NB4 (cell line): ENCODE data around the gene KDF1.

Experiments used
- DNase-seq: peaks from one replicate; pipeline ENCODE4 v3.0.0; 2010; ENCODE audit warnings: low read depth
- H3K4me3 ChIP-seq: one replicate; pipeline ENCODE4 v1.5.1; 2011; ENCODE audit warnings: mild to moderate bottlenecking, low read depth, low read length, moderate library complexity
- MAX ChIP-seq: IDR thresholded peaks from 2 replicates; pipeline ENCODE4 v1.6.1; 2011; ENCODE audit warnings: low read depth, low read length
- MYC ChIP-seq: IDR thresholded peaks from 2 replicates; pipeline ENCODE4 v1.6.1; 2011; ENCODE audit warnings: low read depth, low read length
- POLR2A ChIP-seq: IDR thresholded peaks from 2 replicates; pipeline ENCODE4 v1.6.1; 2011; ENCODE audit warnings: mild to moderate bottlenecking; ENCODE audit not compliant: insufficient read length; ENCODE audit errors: extremely low read depth
- TF ChIP-seq, protein P1 (sequence below): IDR thresholded peaks from one replicate; pipeline ENCODE4 v1.5.1; 2012; ENCODE audit warnings: low read depth, low read length

The KDF1 gene, protein sequence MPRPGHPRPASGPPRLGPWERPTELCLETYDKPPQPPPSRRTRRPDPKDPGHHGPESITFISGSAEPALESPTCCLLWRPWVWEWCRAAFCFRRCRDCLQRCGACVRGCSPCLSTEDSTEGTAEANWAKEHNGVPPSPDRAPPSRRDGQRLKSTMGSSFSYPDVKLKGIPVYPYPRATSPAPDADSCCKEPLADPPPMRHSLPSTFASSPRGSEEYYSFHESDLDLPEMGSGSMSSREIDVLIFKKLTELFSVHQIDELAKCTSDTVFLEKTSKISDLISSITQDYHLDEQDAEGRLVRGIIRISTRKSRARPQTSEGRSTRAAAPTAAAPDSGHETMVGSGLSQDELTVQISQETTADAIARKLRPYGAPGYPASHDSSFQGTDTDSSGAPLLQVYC

DNA sequence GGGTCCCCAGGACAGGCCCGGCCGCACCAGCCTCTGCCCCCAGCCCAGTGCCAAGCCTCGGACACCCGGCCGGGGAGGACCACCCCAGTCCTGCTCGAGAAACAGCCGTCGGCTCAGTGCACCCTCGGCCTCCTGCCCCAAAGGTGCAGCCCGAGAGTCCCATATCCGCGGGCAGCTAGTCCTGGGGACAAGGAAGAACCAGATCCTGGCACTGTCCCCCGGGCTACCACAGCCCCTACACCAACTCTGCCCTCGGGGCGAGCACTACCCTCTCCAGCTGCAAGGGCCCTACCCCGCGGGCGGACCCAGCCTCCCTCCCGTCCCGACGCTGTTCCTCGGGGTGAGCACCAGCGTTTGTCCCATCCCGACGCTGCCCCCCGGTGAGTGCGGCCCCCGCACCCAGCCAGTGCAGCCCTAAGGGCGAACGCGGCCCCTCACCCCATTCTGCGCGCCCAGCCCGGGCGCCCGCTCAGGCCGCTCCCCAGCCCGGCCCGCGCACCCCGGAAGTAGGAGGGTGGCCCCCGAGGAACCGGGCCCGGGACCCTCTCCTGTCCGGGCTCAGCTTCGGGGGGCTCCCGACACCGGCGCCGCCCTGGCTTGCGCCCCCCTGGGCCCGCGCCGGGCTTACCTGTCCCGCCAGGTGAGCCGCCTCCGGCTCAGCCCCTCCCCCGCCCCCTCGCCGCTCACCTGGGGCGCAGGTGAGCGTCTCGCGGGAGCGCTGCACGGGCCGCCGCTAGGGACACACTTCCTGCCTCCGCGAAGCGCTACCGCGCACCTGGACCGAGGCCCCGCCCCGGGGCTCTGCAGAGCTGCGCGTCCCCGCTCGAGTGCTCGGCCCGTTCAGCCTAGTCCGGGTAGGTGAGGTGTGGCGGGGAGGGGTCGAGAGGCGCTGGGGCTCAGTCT lies at the start of gene KDF1:
Gene KDF1, minus strand, starts transcription at position 747 of the 903 bp plus-strand sequence. CDS start 8,088 bp downstream, outside the sequence.
- no peak for DNase-seq
- TF ChIP-seq MYC (no peak), MAX (no peak), POLR2A (no peak)
- TF ChIP-seq, protein P1, sequence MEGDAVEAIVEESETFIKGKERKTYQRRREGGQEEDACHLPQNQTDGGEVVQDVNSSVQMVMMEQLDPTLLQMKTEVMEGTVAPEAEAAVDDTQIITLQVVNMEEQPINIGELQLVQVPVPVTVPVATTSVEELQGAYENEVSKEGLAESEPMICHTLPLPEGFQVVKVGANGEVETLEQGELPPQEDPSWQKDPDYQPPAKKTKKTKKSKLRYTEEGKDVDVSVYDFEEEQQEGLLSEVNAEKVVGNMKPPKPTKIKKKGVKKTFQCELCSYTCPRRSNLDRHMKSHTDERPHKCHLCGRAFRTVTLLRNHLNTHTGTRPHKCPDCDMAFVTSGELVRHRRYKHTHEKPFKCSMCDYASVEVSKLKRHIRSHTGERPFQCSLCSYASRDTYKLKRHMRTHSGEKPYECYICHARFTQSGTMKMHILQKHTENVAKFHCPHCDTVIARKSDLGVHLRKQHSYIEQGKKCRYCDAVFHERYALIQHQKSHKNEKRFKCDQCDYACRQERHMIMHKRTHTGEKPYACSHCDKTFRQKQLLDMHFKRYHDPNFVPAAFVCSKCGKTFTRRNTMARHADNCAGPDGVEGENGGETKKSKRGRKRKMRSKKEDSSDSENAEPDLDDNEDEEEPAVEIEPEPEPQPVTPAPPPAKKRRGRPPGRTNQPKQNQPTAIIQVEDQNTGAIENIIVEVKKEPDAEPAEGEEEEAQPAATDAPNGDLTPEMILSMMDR, result no peak
- no peak within 1 kb of the TSS for H3K4me3 ChIP-seq

DNA sequence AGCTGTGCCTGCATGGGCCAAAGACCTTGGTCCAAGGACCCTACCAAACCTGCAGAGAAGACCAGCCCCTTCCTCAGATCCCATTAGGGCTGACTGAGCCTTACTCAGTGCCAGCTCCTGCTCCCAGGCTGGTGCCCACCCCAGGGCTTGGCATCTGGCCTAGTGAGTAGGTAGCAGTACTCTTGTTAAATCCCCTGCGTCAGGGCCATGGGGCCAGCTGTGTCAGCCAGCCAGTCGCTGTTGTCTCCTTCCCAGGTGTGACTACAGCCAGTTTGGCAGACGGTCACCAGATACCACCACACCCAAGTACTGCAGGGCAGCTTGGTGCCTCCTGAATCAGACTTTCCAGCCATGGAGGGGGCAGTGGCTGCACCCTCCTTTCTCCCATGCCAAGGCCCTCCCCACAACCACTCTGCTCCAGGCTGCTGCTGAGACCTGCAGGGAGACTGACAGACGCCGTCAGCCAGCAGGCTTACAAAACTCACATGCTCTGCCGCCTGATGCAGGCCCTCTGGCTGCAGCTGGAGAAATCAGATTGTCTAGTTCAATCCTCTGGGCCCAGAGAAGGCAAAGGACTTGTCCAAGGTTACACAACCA lies 49.4 kb upstream of the KDF1 start:
- TF ChIP-seq MAX (no peak), POLR2A (no peak), MYC (no peak)
- TF ChIP-seq, protein P1, result no peak
- no peak overlapping the region for H3K4me3 ChIP-seq
- no peak for DNase-seq

- no peak for TF ChIP-seq MYC
- TF ChIP-seq, protein P1, result no peak
- DNase-seq, result no peak
These were observed 47.8 kb upstream of the KDF1 start for GRCh38 chr1:27007909-27008582.

GRCh38 chr1:27006683-27007082 lies 46.4 kb upstream of the KDF1 start:
- TF ChIP-seq MYC, result no peak
- DNase-seq, result no peak
- H3K4me3 ChIP-seq, result no peak overlapping the region

More at GRCh38 chr1:27007909-27008582, 47.8 kb upstream of the KDF1 start:
- no peak overlapping the region for H3K4me3 ChIP-seq

DNA sequence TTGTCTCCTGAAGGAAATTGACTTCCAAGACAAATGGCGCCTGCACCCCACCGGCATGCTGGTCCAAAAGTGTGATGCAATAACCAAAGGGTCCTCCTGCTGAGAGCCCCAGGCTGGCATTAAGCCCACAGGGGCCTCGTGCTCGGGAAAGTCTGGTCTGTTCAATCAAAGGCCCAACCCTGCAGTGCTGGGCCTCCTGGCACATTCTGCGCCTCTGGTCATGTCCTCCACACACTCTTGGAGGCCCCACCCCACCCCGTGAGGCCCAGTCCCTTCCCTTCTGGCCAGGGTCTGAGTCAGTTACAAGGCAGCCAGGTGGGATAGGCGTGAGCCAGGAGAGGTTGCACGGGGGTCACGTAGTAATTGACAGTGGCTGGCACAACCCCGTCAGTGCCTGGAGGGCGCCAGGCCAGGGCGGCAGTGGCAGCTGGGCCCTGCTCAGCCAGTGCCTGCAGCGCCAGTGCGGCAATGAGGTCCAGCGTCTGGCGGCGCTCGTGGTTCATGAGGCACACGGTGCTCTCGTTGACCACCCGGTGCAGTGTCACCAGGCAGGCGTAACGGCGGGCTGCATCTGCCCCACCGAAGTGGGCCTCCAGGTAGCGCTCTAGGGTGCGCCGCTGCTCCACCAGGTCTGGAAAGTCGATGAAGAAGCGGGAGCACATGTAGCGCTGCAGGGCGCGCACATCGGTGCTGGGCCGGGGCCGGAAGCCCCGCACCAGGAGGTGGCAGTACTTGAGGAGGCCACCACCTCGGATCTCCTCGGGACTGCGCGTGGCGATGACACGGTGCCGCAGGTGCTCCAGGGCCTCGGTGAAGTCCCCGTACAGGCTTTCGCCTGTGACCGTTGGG lies 45.6 kb upstream of the KDF1 start:
- DNase-seq, result no peak
- TF ChIP-seq, protein P1, result no peak
- TF ChIP-seq MYC (no peak), MAX (no peak), POLR2A (no peak)
- no peak overlapping the region for H3K4me3 ChIP-seq

DNA sequence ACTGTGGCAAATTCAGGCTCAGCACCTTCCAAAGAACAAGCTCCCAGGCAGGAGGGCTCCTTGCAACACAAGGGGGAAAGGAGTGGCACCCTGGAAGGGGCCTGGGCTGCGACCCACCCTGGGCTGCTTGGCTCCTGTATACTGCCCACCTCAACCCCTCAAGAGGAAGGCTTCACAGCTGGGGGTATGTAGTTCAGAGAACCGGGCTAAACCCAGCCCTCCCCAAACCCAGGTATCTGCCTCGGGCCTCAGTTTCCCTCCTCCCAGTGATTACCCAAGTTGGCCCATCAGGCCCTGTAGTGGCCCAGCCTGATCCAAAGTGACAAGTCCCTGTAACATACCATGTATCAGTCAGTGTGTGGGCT lies 44.9 kb upstream of the KDF1 start:
- TF ChIP-seq, protein P1, result no peak
- TF ChIP-seq POLR2A, result no peak
- TF ChIP-seq MAX, result no peak
- no peak for TF ChIP-seq MYC
- H3K4me3 ChIP-seq, result no peak overlapping the region
- DNase-seq, result no peak
